ENCODE results near the gene SELENOP.

Gene SELENOP

DNA sequence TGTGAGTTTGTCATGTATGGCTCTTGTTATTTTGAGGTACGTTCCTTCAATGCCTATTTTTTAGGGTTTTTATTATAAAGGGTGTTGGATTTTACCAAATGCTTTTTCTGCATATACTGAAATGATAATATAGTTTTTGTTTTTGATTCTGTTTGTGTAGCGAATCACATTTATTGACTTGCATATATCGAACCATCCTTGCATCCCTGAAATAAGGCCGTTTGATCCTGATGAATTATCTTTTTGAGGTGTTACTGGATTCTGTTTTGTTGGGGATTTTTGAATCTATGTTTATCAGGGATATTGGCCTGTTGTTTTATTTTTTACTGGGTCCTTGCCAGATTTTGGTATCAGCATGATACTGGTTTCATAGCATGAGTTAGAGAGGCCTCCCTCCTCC lies 25.9 kb downstream of the SELENOP start:
- in situ Hi-C loops (cut with HindIII; ENCODE audit: low pct_ligation_motif_present, low sequenced_read_pairs): no loop called here
- TF ChIP-seq, protein P1, sequence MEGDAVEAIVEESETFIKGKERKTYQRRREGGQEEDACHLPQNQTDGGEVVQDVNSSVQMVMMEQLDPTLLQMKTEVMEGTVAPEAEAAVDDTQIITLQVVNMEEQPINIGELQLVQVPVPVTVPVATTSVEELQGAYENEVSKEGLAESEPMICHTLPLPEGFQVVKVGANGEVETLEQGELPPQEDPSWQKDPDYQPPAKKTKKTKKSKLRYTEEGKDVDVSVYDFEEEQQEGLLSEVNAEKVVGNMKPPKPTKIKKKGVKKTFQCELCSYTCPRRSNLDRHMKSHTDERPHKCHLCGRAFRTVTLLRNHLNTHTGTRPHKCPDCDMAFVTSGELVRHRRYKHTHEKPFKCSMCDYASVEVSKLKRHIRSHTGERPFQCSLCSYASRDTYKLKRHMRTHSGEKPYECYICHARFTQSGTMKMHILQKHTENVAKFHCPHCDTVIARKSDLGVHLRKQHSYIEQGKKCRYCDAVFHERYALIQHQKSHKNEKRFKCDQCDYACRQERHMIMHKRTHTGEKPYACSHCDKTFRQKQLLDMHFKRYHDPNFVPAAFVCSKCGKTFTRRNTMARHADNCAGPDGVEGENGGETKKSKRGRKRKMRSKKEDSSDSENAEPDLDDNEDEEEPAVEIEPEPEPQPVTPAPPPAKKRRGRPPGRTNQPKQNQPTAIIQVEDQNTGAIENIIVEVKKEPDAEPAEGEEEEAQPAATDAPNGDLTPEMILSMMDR (IDR thresholded peaks at IDR 0.05; ENCODE audit: low read depth, low read length, missing control alignments): no peak
- Histone ChIP-seq H3K4me3 (ENCODE audit: low read depth, low read length) (no peak overlapping the region), H3K36me3 (replicated peaks) (no peaks in the 10 kb centered on the region), H3K27me3 (replicated peaks) (no peaks in the 10 kb centered on the region), H3K27ac (no peak overlapping the region)
- no peak for DNase-seq

DNA sequence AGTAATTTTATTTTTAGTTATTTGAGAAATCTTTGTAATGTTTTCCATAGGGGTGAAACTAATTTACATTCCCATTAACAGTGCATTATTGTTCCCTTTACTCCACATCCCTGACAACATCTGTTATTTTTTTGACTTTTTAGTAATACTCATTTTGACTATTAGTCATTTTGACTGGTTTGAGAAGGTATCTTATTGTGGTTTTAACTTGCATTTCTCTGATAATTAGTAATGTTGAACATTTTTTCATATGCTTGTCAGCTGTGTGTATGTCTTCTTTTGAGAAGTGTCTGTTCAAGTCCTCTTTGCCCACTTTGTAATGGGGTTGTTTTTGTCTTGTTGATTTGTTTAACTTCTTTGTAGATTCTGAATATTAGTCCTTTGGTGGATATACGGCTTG lies 27.6 kb downstream of the SELENOP start:
- Histone ChIP-seq H3K27ac (no peak overlapping the region), H3K27me3 (replicated peaks) (no peaks in the 10 kb centered on the region), H3K36me3 (replicated peaks) (no peaks in the 10 kb centered on the region), H3K4me3 (ENCODE audit: low read depth, low read length) (no peak overlapping the region)
- in situ Hi-C loops (cut with HindIII; ENCODE audit: low pct_ligation_motif_present, low sequenced_read_pairs): no loop called here
- TF ChIP-seq, protein P1 (IDR thresholded peaks at IDR 0.05; ENCODE audit: low read depth, low read length, missing control alignments): no peak
- no peak for DNase-seq

DNA sequence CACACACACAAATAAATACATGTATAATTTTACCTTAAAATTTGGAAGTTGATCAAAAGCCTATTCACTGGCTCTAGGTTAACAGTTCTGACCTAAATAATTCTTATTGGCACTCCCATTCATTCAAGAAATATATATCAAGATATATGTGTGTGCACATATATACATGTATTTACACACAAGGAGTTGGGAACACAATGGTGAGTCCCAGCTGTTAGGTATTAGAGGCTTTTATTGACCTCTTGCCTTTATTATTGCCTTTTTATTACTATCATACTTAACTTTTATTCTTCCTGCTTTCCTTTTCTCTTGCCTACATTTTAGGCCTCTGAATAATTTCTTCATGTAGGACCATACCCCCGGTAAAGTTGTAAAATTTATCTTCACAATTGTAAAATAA lies 30.1 kb downstream of the SELENOP start:
- in situ Hi-C loops (cut with HindIII; ENCODE audit: low pct_ligation_motif_present, low sequenced_read_pairs): no loop called here
- Histone ChIP-seq H3K4me3 (ENCODE audit: low read depth, low read length) (no peak overlapping the region), H3K27me3 (replicated peaks) (no peaks in the 10 kb centered on the region), H3K36me3 (replicated peaks) (no peaks in the 10 kb centered on the region), H3K27ac (no peak overlapping the region)
- TF ChIP-seq, protein P1 (IDR thresholded peaks at IDR 0.05; ENCODE audit: low read depth, low read length, missing control alignments): no peak
- DNase-seq: no peak

DNA sequence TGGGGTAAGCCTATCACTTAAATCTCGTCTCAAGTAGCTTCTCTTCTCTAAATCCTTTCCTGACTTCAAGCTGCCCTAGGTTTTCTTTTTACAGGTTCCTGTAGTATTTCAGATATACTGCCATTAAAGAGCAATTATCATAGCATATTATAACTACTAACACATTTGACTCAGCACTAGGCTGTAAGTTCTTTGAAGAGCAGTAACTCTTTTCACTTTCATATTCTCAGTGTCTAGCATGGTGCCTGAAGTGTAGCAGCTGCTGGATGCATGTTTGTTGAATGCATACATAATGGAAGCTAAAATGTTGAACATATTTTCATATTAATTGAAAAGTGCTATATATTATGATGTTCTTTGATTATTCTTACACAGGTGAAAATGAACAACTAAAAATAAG lies 32.6 kb downstream of the SELENOP start:
- in situ Hi-C loops (cut with HindIII; ENCODE audit: low pct_ligation_motif_present, low sequenced_read_pairs): no loop called here

DNA sequence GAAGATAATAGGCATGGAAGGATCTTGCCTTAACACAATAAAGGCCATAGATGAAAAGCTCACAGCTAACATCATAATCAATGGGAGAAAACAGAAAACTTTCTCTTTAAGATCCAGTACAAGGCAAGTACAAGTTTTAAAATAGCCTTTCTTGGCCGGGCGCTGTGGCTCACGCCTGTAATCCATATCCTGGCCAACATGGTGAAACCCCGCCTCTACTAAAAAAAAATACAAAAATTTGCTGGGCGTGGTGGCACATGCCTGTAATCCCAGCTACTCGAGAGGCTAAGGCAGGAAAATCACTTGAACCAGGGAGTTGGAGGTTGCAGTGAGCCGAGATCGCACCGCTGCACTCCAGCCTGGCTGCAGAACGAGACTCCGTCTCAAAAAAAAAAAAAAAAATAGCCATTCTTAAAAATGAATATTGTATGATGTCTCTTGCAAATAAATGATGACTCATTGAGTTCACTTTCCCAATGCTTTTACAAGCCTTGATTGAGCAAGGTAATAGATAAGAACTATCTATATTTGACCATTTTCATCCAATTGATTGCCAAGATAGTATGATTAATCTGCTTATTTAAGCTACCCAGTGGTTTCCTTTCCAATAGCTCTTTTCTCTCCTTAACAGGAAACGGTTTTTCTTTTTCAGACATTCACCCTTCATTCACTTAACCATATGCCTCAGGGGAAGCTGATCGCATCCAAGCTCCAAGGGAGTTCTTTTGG lies 39.3 kb downstream of the SELENOP start:
- TF ChIP-seq, protein P1 (IDR thresholded peaks at IDR 0.05; ENCODE audit: low read depth, low read length, missing control alignments): no peak
- Histone ChIP-seq H3K27ac (no peak overlapping the region), H3K4me3 (ENCODE audit: low read depth, low read length) (no peak overlapping the region), H3K27me3 (replicated peaks) (no peaks in the 10 kb centered on the region), H3K36me3 (replicated peaks) (no peaks in the 10 kb centered on the region)
- in situ Hi-C loops (cut with HindIII; ENCODE audit: low pct_ligation_motif_present, low sequenced_read_pairs): no loop called here
- DNase-seq: no peak

More for the DNA sequence above, 32.6 kb downstream of the SELENOP start:
- DNase-seq: no peak
- Histone ChIP-seq H3K27me3 (replicated peaks) (no peaks in the 10 kb centered on the region), H3K4me3 (ENCODE audit: low read depth, low read length) (no peak overlapping the region), H3K27ac (no peak overlapping the region), H3K36me3 (replicated peaks) (no peaks in the 10 kb centered on the region)
- TF ChIP-seq, protein P1 (IDR thresholded peaks at IDR 0.05; ENCODE audit: low read depth, low read length, missing control alignments): no peak

DNA sequence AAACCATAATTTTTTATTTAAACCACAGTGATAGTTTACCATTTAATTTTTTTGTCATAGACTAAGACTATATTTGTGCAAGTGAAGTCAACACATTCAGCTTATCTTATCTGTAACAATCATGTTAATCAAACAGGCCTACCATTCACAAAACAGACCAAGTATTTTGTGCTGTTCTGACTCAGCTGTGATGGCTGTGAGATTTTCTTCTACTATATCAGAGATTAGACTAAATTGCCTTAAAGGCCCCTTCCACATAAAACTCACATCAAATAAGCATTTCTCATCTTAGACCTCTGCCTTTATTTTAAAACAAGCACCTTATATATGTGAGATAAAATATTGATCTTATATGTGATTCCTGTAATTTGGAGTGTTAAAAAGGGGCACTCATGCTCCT lies 41.7 kb downstream of the SELENOP start:
- Histone ChIP-seq H3K27ac (no peak overlapping the region), H3K27me3 (replicated peaks) (no peaks in the 10 kb centered on the region), H3K4me3 (ENCODE audit: low read depth, low read length) (no peak overlapping the region), H3K36me3 (replicated peaks) (no peaks in the 10 kb centered on the region)
- DNase-seq: no peak
- TF ChIP-seq, protein P1 (IDR thresholded peaks at IDR 0.05; ENCODE audit: low read depth, low read length, missing control alignments): no peak
- in situ Hi-C loops (cut with HindIII; ENCODE audit: low pct_ligation_motif_present, low sequenced_read_pairs): no loop called here
